ENCODE data around the gene ZDHHC7.

ZDHHC7 gene

GRCh38 chr16:84931506-84931905 lies 79.8 kb downstream of the ZDHHC7 start:
- TF ChIP-seq POLR2A (IDR thresholded peaks at IDR 0.05; ENCODE audit: low read length) (no peak), GATA1 (IDR thresholded peaks at IDR 0.05; ENCODE audit: low read depth, low read length) (no peak)
- DNase-seq, result no peak

DNA sequence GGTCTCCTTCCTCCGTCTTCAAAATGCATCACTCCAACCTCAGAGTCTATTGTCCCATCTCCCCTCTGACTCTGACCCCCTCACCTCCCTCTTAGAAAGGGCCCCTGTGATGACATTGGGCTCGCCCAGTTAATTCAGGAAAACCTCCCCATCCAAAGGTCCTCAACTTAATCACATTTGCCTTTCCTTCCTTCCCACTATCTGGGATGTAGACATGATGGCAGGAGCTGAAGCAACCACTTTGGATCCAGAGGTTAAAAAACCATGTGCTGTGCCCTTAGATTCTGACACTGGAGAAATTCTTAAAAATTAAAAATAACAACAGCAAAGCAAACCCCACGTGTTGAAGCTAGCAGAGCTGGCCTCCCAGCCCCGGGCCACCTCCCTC lies 80.2 kb downstream of the ZDHHC7 start:
- TF ChIP-seq POLR2A (IDR thresholded peaks at IDR 0.05; ENCODE audit: low read length) (no peak), GATA1 (IDR thresholded peaks at IDR 0.05; ENCODE audit: low read depth, low read length) (no peak)
- no peak for DNase-seq

DNA sequence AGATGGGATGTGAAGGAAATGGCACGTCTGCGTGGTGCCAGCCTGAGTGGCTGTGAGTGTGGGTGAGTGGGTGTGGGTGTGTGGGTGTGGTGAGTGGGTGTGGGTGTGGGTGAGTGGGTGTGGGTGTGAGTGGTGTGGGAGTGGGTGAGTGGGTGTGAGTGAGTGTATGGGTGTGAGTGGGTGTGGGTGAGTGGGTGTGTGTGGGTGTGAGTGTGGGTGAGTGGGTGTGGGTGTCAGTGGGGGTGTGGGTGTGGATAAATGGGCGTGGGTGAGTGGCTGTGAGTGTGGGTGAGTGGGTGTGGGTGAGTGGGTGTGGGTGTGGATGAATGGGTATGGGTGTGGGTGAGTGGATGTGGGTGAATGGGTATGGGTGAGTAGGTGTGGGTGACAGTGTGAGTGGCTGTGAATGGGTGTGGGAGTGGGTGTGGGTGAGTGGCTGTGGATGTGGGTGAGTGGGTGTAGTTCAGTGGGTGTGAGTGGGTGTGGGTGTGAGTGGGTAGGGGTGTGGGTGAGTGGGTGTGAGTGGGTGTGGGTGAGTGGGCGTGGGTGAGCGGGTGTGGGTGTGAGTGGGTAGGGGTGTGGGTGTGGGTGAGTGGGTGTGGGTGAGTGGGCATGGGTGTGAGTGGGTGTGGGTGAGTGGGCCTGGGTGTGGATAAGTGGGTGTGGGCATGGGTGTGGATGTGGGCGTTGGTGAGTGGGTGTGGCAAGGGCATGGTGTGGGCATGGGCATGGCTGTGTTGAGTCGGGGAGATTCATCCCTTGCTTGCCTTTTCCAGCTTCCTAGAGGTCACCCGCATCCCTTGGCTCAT lies 80.8 kb downstream of the ZDHHC7 start:
- no peak for DNase-seq
- TF ChIP-seq POLR2A (IDR thresholded peaks at IDR 0.05; ENCODE audit: low read length) (no peak), GATA1 (IDR thresholded peaks at IDR 0.05; ENCODE audit: low read depth, low read length) (no peak)

- TF ChIP-seq GATA1 (IDR thresholded peaks at IDR 0.05; ENCODE audit: low read depth, low read length) (no peak), POLR2A (IDR thresholded peaks at IDR 0.05; ENCODE audit: low read length) (no peak)
- peak; percentile 11 to 41 for DNase-seq
Observed at GRCh38 chr16:84929421-84930297, 81.7 kb downstream of the ZDHHC7 start.

DNA sequence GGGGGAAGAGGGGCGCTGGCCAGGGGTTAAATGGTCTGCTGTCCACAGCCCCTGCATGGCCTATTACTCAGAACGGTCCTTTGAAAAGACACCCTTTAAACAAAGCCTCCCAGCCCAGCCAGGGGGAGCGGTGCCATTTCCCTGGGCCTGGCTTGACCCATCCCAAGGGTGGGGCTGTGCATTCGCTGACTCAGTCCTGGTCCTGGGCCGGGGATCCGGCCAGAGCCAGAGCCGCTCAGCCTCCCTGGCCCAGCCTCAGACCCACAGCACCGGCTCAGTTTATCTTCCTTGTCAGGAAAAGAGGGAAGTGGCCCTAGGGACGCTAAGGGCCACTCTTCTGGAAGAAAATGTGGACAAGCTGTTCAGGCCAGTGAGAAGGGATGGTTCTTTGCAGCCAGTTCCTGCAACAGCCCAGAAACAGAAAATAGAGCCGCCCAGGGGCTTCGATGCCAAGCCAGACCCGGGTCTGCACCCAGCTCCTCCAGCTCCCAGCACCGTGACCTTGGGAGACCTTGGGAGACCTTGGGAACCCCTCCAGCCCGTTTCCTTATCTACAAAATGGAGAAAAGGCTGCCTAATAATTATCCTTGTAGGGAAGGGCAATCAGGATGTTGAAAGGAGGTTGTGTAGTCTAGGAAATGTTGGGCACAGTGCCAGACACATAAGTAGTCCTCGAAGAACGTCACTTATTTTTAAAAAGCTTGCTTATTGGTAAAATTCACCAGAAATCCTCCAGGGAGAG lies 82.5 kb downstream of the ZDHHC7 start:
- no peak for DNase-seq
- TF ChIP-seq GATA1 (IDR thresholded peaks at IDR 0.05; ENCODE audit: low read depth, low read length) (no peak), POLR2A (IDR thresholded peaks at IDR 0.05; ENCODE audit: low read length) (no peak)

DNA sequence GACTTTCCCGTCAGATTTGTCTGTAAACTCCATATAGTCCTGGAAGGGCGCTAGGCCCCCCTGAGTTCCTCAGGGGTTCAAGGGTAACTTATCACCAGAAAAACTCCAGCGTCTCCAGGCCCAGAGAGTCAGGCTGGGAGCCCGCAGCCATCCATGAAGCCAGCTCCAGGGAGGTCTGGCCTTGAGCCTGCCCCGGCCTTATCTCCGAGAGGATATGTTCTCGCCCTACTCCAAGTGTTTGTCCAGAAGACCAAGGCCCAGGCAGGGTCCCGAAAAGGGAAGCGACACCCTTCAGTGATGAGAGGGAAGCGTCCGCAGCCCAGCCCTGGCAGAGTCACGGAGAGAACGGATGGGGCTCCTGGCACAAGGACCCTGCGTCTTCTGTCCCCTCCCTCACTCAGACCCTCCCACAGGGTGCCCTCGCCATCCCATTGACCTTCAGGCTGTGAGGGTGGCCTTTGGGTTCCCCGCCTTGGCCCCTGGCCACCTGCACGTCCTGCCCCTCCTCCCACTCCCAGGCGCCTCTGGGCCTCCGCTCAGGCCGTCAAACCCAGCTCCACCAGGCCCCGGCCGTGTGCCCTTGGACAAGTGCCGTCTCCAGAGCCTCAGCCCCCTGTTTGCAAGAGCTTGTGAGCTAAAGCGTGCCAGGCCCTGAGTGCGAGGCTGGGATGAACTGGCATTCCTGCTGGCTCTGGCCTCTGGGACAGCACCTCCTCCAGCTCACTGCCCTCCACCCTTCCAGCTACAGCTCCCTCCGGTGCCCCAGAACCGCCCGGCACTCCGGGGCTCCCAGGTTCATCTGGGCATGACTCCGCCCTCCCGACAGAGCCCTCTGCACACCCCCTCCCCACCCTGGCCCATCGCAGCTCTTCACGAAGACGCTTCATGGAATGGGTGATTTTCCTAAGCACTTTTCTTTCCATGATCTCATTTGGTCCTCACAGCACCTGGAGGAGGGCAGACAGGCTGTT lies 83.4 kb downstream of the ZDHHC7 start:
- TF ChIP-seq POLR2A (IDR thresholded peaks at IDR 0.05; ENCODE audit: low read length) (no peak), GATA1 (IDR thresholded peaks at IDR 0.05; ENCODE audit: low read depth, low read length) (no peak)
- DNase-seq, result no peak

DNA sequence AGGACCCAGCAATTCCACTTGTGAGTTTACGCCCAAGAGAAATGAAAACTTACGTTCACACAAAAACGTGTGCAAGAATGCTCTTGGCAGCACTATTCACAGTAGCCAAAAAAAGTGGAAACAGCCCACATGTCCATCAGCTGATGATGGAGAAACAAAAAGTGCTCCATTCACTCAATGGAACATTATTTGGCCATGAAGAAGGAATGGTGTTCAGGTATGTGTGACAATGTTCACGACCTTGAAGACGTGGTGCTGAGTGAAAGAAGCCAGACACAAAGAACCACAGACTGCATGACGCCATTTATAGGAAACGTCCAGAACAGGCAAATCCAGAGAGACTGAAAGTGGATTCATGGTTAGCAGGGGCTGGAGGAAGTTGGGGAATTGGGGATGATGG lies 84.9 kb downstream of the ZDHHC7 start:
- no peak for TF ChIP-seq GATA1 (IDR thresholded peaks at IDR 0.05; ENCODE audit: low read depth, low read length)
- no peak for TF ChIP-seq POLR2A (IDR thresholded peaks at IDR 0.05; ENCODE audit: low read length)
- no peak for DNase-seq

GRCh38 chr16:84925773-84926372 lies 85.5 kb downstream of the ZDHHC7 start:
- TF ChIP-seq GATA1 (IDR thresholded peaks at IDR 0.05; ENCODE audit: low read depth, low read length) (no peak), POLR2A (IDR thresholded peaks at IDR 0.05; ENCODE audit: low read length) (no peak)
- DNase-seq, result no peak

DNA sequence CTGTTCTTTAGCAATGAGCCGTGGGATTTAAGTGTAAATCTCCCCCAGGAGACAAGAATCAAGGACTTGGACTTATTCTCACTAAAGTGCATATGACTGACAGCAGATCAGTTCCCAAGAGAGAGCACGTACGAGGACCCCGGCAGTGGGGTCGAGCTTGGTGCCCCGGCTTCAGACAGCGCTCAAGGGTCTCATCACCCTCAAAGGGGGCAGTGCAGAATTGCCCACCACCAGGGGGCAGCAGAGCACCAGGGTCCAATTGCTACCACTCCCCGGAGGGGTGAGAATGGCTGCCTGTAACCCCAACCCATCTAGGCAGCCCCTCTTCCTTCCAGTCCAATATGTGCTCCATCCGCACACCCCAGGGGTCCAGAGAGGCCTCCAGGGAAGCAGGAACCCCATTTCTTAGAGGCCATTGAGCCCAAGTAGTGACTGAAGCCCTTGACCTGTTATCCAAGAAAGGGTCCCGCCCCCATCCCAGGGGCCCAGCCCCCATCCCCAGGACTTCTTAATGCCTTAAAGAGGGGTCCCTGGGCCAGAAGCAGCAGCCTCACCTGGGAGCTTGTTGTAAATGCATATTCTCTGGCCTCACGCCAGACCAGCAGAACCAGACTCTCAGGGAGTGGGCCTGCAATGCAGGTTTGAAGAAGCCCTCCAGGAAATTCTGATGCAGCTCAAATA lies 86.1 kb downstream of the ZDHHC7 start:
- TF ChIP-seq GATA1 (IDR thresholded peaks at IDR 0.05; ENCODE audit: low read depth, low read length) (no peak), POLR2A (IDR thresholded peaks at IDR 0.05; ENCODE audit: low read length) (no peak)
- peak; percentile 63 to 84 for DNase-seq

- DNase-seq, result no peak
- TF ChIP-seq POLR2A (IDR thresholded peaks at IDR 0.05; ENCODE audit: low read length), result no peak
- no peak for TF ChIP-seq GATA1 (IDR thresholded peaks at IDR 0.05; ENCODE audit: low read depth, low read length)
Observed at GRCh38 chr16:84924331-84925091, 86.8 kb downstream of the ZDHHC7 start.

All from erythroblast (primary cell).